Stimulated activated CD4-positive, alpha-beta T cell treated with anti-CD3 and anti-CD28 coated beads, Interleukin-2, amount 100 ng/mL, for 24 hours (primary cell): ENCODE results near the gene CLDN24.

Experiments used
- DNase-seq, 2 donors: peaks; one replicate each; pipeline ENCODE4 v3.0.0-alpha.2; 2020

CLDN24 gene

DNA sequence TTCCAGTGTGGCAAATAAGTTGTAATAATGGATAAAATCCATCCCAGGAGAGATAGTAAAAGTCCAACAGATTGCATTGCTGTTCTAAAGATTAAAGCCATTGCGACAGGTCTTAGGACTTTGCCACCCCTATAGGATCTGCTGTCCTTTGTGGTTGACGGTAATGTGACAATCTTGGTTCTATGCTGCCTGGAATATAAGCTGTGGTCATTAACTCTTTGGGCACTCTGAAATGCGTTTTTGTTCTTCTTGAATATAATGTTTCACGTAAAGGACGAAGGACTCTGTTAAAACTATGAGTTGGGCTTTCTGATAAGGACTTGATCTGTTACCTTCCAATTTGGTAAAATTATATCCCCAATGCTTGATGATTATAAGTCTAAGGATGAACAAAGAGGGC is at the start of gene CLDN24:
Gene CLDN24, minus strand, starts transcription at position 101 of the 400 bp plus-strand sequence. Its CDS starts 0 bp downstream, at position 101.
- no peak for DNase-seq

DNA sequence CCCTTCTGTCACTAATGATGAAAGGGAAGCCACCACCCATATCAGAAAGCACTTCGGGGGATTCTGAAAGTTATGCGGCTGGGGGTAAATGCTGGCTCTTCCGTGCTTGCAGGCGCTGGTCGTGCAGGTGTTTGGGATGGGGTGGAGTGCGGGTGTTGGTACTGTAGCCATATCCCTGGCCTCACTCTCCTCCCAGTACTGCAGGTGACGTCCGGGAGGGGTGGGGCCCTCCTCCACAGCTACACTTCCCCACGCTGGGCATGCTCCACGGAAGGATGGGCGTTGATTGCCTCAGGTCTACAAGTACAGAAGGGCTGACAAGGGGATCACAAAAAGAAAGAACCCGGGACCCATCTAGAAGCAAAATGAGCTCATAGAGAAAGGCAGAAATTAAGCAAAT is 48.6 kb upstream of the CLDN24 start:
- no peak for DNase-seq

DNA sequence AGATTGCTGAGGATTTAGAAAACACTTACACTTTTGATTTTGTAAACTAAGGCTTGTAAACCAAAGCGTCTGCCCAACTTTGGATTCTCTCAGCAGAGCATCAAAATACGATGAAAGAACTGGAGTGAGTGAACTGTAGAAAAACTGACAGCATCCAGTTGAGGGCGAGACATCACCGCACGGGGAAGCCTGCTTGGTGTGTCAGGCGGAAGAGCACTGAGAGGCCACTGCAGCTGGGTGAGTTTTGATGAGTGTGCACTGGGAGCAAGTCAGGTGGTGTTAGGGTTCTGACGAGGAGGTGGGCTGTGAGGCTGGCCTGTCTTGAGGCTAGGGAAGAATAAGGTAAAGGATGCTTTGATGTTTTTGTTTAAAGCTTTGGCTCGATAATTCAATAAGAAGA is 46.8 kb upstream of the CLDN24 start:
- DNase-seq, result no peak

DNA sequence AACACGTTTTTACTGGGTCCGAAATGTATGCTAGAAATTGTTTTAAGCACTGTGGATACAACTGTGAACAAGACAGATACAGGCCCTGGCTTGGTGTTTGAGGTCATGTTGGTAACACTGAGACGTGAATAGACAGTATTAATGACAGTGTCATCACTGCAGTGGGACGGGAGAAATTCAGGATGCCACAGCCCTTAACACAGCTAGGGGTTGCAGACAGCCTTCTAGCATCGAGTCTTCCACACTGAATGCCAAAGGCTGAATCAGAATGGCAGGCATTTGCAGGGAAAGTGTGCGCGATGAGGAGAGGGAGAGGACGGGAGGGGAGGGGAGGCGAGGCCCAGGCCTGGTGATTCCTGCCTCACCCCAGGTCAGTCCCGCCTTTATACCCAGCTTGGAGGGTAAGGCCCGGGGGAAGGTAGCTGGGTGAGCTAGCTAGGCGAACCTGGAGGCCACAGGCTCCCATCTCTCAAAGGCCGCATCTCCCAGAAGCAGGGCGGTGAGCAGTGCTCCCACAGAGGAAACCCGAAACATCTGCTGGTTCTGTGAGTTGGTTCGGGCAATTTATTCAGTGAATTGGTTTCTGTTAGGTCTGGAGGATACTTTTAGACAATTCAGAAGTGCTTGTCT is 44.1 kb upstream of the CLDN24 start:
- DNase-seq, result no peak

- no peak for DNase-seq
Measured at GRCh38 chr4:183364025-183364424, 41.8 kb upstream of the CLDN24 start.

DNA sequence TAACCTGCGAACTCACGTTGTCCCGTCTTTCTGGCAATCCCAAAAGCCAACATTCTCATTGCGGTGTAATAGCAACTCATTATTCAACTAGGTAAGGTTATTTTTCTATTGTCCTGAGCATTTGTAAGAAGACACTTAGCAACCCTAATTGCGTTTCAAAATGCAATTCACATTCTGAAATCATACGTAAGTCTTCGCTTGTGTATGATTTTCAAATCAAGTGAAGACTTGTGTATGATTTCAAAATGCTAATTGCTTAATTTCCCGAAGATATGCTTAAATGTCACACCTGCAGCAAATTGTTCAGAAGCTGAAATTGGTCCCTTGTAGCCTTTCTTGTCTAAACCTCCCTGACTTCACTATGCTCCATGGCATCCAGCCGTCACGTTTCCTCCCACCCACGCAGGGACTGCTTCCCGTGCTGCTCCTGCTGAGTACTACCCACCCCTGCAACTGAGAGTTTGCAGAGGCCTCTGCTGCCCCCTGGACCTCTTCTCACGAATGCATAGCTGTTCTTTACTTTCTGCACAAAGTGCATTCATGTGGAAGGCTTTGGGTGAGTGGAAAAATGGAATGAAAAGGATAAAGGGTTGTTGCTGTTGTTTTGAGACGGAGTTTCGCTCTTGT is 40.8 kb upstream of the CLDN24 start:
- DNase-seq, result no peak

DNA sequence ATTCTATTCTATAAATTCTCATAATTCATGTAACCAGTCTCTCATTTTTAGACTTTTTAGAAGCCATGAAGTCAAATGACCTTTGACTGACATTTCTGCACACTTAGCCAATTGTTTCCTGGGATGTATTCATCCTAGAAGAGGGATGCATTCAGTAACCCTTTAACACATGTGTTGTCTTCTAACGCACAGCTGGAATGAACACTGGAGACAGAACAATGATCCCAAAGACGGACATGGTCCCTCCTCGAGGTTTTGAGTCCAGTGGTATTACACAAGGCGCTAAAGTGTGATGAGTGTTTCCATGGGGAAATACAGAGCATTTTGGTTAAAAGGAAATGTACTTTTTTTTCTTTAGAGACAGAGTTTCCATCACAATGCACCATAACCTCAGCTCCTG is 39.8 kb upstream of the CLDN24 start:
- DNase-seq, result no peak

GRCh38 chr4:183360161-183360919 is 38.1 kb upstream of the CLDN24 start:
- no peak for DNase-seq

GRCh38 chr4:183358215-183358755 is 36.1 kb upstream of the CLDN24 start:
- DNase-seq, result no peak

DNA sequence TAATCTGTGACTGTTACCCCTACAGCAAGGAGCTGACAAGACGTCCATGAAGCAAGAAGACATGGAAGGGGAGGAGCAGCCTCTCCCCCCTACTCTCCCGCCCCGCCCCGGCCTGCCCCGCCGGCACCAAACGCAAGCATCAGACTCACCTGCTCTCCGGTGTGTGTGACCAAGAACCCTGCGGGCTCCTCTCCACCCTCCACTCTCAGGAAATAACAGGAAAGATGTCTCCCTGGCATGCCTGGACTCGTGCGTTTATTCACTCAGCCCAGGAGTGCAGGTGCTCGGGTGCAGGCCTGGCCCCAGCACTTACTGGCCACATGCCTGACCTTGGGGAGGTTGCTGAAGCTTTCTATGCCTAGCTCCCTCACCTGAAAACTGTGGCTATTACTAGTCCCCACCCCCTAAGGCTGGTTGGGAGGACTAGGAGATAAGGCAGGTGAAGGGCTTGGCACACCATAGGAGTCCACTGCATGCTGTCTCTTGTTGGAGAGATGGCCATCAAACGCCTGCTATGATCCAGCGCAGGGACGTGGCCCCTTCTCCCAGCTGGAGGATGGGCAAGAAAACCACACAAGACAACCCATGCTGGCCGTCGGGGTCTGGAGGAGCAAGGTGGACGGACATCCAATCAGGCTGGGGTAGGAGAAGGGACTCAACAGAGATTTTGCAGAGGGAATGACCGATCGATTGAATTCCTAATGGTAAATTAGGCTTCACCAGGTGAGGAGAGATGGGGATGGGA is 34.9 kb upstream of the CLDN24 start:
- no peak for DNase-seq

- DNase-seq, result no peak
Measured at GRCh38 chr4:183356173-183356830, 34.1 kb upstream of the CLDN24 start.

DNA sequence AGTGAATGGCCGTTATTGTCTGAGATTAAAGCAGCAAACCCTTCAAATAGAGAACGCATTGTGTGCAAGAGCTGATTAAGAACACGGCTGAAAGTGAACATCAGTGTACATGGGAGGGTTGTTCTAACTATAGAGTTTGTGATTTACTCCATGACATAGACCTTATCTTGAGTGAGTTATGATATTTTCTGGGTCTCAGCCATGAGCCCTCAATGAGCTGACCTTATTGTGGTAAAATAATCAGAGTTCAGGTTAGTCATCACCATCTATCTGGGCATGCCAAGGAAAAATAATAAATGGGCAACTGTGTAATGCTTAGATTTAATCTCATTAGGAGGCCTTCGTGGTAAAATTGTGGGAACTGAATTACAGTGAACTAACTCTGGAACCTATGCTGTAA is 33.2 kb upstream of the CLDN24 start:
- no peak for DNase-seq

DNA sequence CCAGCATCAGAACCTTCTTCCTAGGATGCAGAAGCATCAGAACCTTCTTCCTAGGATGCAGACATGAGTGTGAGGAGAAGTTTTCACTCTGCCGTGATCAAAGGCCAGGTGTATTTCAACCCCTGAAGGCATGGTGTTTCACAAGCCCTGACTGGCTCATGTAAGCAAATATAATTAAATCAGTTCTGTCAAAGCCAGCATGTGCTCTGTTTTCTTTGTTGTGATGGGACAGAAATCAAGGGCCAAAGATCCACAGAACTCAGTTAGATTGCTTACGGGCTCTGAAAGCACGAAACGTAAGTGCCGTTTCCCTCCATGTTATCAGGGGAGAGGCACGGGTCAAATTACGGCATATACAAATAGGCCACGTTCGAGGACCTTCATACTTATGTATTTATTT is 32.0 kb upstream of the CLDN24 start:
- DNase-seq, result no peak

- DNase-seq, result no peak
Measured at GRCh38 chr4:183353557-183353956, 31.3 kb upstream of the CLDN24 start.

DNA sequence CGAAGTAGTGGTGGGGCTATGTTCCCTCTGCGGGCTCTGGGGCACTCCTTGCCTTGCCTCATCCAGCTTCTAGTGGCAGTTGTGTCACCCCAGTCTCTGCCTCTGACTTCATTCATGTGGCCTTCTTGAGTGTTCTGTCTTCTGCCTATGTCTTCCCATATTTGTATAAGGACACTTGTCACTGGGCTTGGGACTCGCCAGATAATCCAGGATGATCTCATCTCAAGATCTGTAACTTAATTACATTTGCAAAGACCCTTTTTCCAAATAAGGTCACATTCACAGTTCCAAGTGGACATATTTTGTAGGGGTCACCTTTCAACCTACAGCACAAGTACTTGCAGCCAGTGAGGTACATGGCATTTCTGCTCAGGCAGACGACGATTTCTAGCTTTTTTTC is 30.3 kb upstream of the CLDN24 start:
- DNase-seq, result no peak

GRCh38 chr4:183350317-183351071 is 28.3 kb upstream of the CLDN24 start:
- no peak for DNase-seq

GRCh38 chr4:183349673-183350072 is 27.4 kb upstream of the CLDN24 start:
- no peak for DNase-seq

GRCh38 chr4:183348706-183349659 is 26.8 kb upstream of the CLDN24 start:
- DNase-seq, result peak; percentile 30 to 39

GRCh38 chr4:183348136-183348535 is 25.9 kb upstream of the CLDN24 start:
- no peak for DNase-seq

DNA sequence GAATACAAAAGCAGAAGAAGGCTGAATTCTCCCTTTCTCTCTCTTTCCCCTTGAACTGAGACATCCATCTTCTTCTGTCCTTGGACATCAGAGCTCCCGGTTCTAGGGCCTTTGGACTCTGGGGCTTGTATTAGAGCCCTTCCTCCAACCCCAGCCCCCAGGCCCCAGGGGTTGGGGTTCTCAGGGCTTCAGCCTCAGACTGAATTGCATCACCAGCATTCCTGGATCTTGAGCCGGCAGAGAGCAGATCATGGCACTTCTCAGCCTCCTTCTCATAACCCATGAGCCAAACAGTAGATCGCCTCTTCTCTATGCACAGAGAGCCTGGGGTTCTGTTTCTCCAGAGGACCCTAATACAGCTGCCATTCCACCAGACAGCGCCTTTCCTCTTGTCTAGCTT is 25.3 kb upstream of the CLDN24 start:
- DNase-seq, result no peak

DNA sequence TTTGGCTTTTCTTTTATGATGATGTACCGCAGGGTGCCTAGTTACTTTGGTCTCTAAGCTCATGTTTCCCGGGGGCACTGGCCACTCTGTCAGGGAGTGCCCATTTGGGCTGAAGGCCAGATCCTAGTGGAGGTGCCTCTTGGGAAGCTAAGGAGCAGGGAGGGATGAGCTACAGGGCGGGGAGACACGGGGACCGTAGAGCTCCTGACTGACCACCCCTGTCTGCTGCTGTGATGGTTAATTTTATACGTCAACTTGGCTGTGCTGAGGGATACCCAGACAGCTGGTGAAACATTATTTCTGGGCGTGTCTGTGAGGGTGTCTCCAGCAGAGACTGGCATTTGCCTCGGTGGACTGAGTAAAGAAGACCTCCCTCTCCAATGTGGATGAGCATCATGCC is 24.9 kb upstream of the CLDN24 start:
- no peak for DNase-seq
